Liver (tissue), 9 donors: ENCODE measurements around the gene PIK3R5. TPM values are rescaled to one million over a fixed set of nuclear protein-coding genes. Genes with fewer than 3 reads are reported as not detected.

Source experiments
- DNase-seq: peaks from one replicate; pipeline ENCODE4 v3.0.0-alpha.2; 2017; ENCODE audit warnings: low spot score
- H3K27ac ChIP-seq, 2 donors: one replicate each; pipeline ENCODE4 v1.7.0; 2013; ENCODE audit warnings: inconsistent platforms in 2 of 2, low read length in 2 of 2, control low read depth in 1 of 2, low read depth in 1 of 2, mild to moderate bottlenecking in 1 of 2
- H3K27me3 ChIP-seq, 4 donors: one replicate each; pipeline versions ENCODE4 v1.6.1 to v1.7.0; 2013; ENCODE audit warnings: low read length in 3 of 4, inconsistent platforms in 1 of 4, mild to moderate bottlenecking in 1 of 4, moderate library complexity in 1 of 4; ENCODE audit not compliant: control insufficient read depth in 4 of 4, insufficient read depth in 4 of 4
- H3K36me3 ChIP-seq, 4 donors: one replicate each; pipeline versions ENCODE4 v1.6.1 to v1.7.0; 2013; ENCODE audit warnings: low read length in 3 of 4, mild to moderate bottlenecking in 3 of 4, low read depth in 1 of 4, moderate library complexity in 1 of 4; ENCODE audit not compliant: control insufficient read depth in 4 of 4, insufficient read depth in 3 of 4
- H3K4me1 ChIP-seq, 4 donors: one replicate each; pipeline versions ENCODE4 v1.6.1 to v1.7.0; 2013; ENCODE audit warnings: low read length in 3 of 4, mild to moderate bottlenecking in 3 of 4, moderate library complexity in 1 of 4; ENCODE audit not compliant: control insufficient read depth in 4 of 4, insufficient read depth in 4 of 4
- H3K4me3 ChIP-seq, 3 donors: one replicate each; pipeline versions ENCODE4 v1.6.1 to v1.7.0; 2013; ENCODE audit warnings: low read length in 3 of 3, control low read depth in 1 of 3, low read depth in 1 of 3, mild to moderate bottlenecking in 1 of 3
- H3K9ac ChIP-seq, 2 donors: one replicate each; pipeline ENCODE4 v1.7.0; 2013; ENCODE audit warnings: low read length in 2 of 2, mild to moderate bottlenecking in 2 of 2, moderate library complexity in 2 of 2, control low read depth in 1 of 2, low read depth in 1 of 2
- H3K9me3 ChIP-seq, 4 donors: one replicate each; pipeline versions ENCODE4 v1.6.1 to v1.7.0; 2013; ENCODE audit warnings: low read length in 3 of 4; ENCODE audit not compliant: control insufficient read depth in 4 of 4
- FOXA1 ChIP-seq: IDR thresholded peaks from 2 replicates; pipeline ENCODE4 v1.6.1; 2016; ENCODE audit warnings: antibody characterized with exemption
- HNF4A ChIP-seq, 2 donors: conservative IDR thresholded peaks; 2 replicates each; pipeline ENCODE4 v1.6.1; 2016; ENCODE audit warnings: antibody characterized with exemption in 2 of 2, mild to moderate bottlenecking in 2 of 2
- HNF4G ChIP-seq: IDR thresholded peaks from 2 replicates; pipeline ENCODE4 v1.6.1; 2016; ENCODE audit warnings: antibody characterized with exemption
- JUND ChIP-seq, 2 donors: IDR thresholded peaks; 2 replicates each; pipeline ENCODE4 v1.6.1; 2016; ENCODE audit warnings: antibody characterized with exemption in 2 of 2
- MAX ChIP-seq: IDR thresholded peaks from 2 replicates; pipeline ENCODE4 v1.6.1; 2016; ENCODE audit warnings: antibody characterized with exemption
- NR2F2 ChIP-seq: IDR thresholded peaks from 2 replicates; pipeline ENCODE4 v1.6.1; 2016; ENCODE audit warnings: antibody characterized with exemption
- RAD21 ChIP-seq, 2 donors: IDR thresholded peaks; 2 replicates each; pipeline ENCODE4 v1.6.1; 2016; ENCODE audit warnings: antibody characterized with exemption in 2 of 2, mild to moderate bottlenecking in 2 of 2
- REST ChIP-seq: IDR thresholded peaks from 2 replicates; pipeline ENCODE4 v1.6.1; 2016; ENCODE audit warnings: antibody characterized with exemption, mild to moderate bottlenecking
- RXRA ChIP-seq, 2 donors: IDR thresholded peaks; 2 replicates each; pipeline ENCODE4 v1.6.1; 2017 to 2018; ENCODE audit warnings: antibody characterized with exemption in 2 of 2, mild to moderate bottlenecking in 1 of 2
- TAF1 ChIP-seq: conservative IDR thresholded peaks from 2 replicates; pipeline ENCODE4 v1.6.1; 2016; ENCODE audit warnings: antibody characterized with exemption, mild to moderate bottlenecking
- YY1 ChIP-seq: IDR thresholded peaks from 2 replicates; pipeline ENCODE4 v1.6.1; 2016; ENCODE audit warnings: antibody characterized with exemption, mild to moderate bottlenecking
- ZBTB33 ChIP-seq: IDR thresholded peaks from 2 replicates; pipeline ENCODE4 v1.6.1; 2016; ENCODE audit warnings: antibody characterized with exemption
- WGBS: extraction: QIAGEN DNeasy Blood & Tissue Kit; methylation state at CpG from one replicate; pipeline ENCODE4 v1.1.7; 2013; 5-methylcytosine and 5-hydroxymethylcytosine counted together
- polyA plus RNA-seq, 2 donors: library from polyadenylated mRNA; stranded (reverse) in 1 of 2; unstranded in 1 of 2; fragments of 200-250 nt in 1 of 2; fragments of >200 nt in 1 of 2; fragmentation: Nextera tagmentation in 1 of 2; extraction: Ambion mirVana in 1 of 2; gene quantifications; one replicate each; pipeline versions ENCODE4 v1.2.1 to v1.2.3, GENCODE V29; 2013 to 2015
- total RNA-seq, 2 donors: library from RNA; depleted of rRNA; stranded (reverse); fragments of >200 nt; gene quantifications; one replicate each; pipeline ENCODE4 v1.2.3, GENCODE V29; 2014
- donor health status: healthy.
- donor health status: healthy.
- donor health status: healthy.
- donor health status: healthy.
- donor health status: healthy.

The PIK3R5 gene
- total and polyA plus RNA-seq, 4 donors = 0.93 to 7.8 (median 2.6) TPM

- no peak for DNase-seq
- H3K27me3 ChIP-seq = peaks cover 0 to 5% (median 0%) of the 10 kb centered on the region in 4 donors
- H3K4me1 ChIP-seq = no peaks in the 10 kb centered on the region
- H3K36me3 ChIP-seq = no peaks in the 10 kb centered on the region
- no peak overlapping the region for H3K27ac ChIP-seq
- TF ChIP-seq NR2F2 (no peak), YY1 (no peak), FOXA1 (no peak), HNF4G (no peak), JUND (IDR thresholded peaks at IDR 0.05) (no peak)
- WGBS = 71% methylated on average over 17 of the region's 17 CpGs
- no peak overlapping the region for H3K4me3 ChIP-seq
- peaks cover 0 to 2% (median 0%) of the 10 kb centered on the region in 4 donors for H3K9me3 ChIP-seq
- no peak overlapping the region for H3K9ac ChIP-seq
Observed at GRCh38 chr17:8872705-8873435, 92.6 kb downstream of the PIK3R5 start.

GRCh38 chr17:8872036-8872704, 93.3 kb downstream of the PIK3R5 start:
- no peaks in the 10 kb centered on the region for H3K4me1 ChIP-seq
- H3K36me3 ChIP-seq = no peaks in the 10 kb centered on the region
- H3K9me3 ChIP-seq = peaks cover 0 to 2% (median 0%) of the 10 kb centered on the region in 4 donors
- no peak overlapping the region for H3K9ac ChIP-seq
- no peak overlapping the region for H3K4me3 ChIP-seq
- TF ChIP-seq HNF4G (no peak), RXRA (IDR thresholded peaks at IDR 0.05) (no peak), MAX (no peak), TAF1 (no peak), REST (no peak), HNF4A (conservative IDR thresholded peaks at IDR 0.05) (no peak), RAD21 (IDR thresholded peaks at IDR 0.05) (no peak), ZBTB33 (no peak), FOXA1 (no peak)
- 49% methylated on average over 7 of the region's 7 CpGs for WGBS
- no peak overlapping the region for H3K27ac ChIP-seq
- DNase-seq = no peak
- H3K27me3 ChIP-seq = peaks cover 0 to 5% (median 0%) of the 10 kb centered on the region in 4 donors
